ENCODE data around the gene EFNA3.

EFNA3 gene

GRCh38 chr1:155130272-155131006, 51.8 kb downstream of the EFNA3 start:
- DNase-seq (ENCODE audit: low read depth in 1 of 2, low spot score in 1 of 2): no peak

GRCh38 chr1:155131285-155131684, 52.6 kb downstream of the EFNA3 start:
- no peak for DNase-seq (ENCODE audit: low read depth in 1 of 2, low spot score in 1 of 2)

GRCh38 chr1:155131856-155132255, 53.2 kb downstream of the EFNA3 start:
- DNase-seq (ENCODE audit: low read depth in 1 of 2, low spot score in 1 of 2): no peak

- DNase-seq (ENCODE audit: low read depth in 1 of 2, low spot score in 1 of 2): no peak
Observed at GRCh38 chr1:155133799-155134281, 55.2 kb downstream of the EFNA3 start.

- DNase-seq (ENCODE audit: low read depth in 1 of 2, low spot score in 1 of 2): no peak
Observed at GRCh38 chr1:155134322-155134721, 55.7 kb downstream of the EFNA3 start.

GRCh38 chr1:155134880-155135414, 56.3 kb downstream of the EFNA3 start:
- peak; percentile 50 to 70 for DNase-seq (ENCODE audit: low read depth in 1 of 2, low spot score in 1 of 2)

- DNase-seq (ENCODE audit: low read depth in 1 of 2, low spot score in 1 of 2): peak; percentile 82 to 89
Observed at GRCh38 chr1:155135415-155136028, 56.9 kb downstream of the EFNA3 start, which contains the start of gene SLC50A1. SLC50A1 (plus strand) TSS chr1:155135852; CDS start chr1:155135912, 60 bp downstream.

- DNase-seq (ENCODE audit: low read depth in 1 of 2, low spot score in 1 of 2): no peak
Observed at GRCh38 chr1:155136748-155137147, 58.1 kb downstream of the EFNA3 start.
